NOMO-1 treated with DMSO at 0.1 percent for 48 hours (cell line): ENCODE data around the gene WNT1.
A peak's percentile ranks its signal among the peaks of the same experiment; 100 is the strongest.

Experiments used
- DNase-seq: peaks from one replicate; lab custom pipeline; 2025; ENCODE audit not compliant: unreplicated experiment; lab: John Stamatoyannopoulos, UW

WNT1 gene

DNA sequence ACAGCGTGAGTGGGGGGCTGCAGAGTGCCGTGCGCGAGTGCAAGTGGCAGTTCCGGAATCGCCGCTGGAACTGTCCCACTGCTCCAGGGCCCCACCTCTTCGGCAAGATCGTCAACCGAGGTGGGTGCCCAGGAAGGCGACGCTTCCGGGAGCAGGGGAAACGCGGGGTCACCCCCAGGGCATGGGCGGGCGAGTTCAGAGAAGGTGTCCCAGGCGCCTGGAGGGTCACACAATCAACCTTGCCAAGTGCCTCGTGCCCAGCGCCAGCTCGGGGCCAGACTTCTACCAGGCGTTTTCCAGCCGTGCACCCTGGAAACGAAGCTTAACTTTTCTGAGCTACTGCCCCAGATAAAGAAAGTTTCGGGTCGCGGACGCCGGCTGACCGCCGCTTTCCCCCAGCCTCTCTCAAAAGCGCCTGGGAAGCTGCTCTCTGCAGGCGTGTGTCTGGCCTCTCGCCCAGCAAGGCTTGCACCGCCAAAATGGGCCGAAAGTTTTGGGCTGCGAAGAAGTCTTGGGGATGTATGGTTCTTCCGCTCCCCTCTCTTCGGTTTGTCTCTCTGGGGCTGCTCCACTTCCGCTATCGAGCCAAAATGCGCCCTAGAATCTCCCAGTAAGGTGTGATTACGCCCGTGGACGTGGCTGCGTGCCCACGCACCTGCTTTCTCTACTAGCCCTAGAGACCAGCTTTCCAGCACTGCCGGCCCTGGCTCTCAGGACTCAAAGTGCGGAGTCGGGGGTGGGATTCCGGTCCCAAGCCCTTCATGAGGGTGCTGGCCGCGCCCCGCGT lies 1.7 kb downstream of the WNT1 start:
- peak; percentile 11 for DNase-seq

- DNase-seq: no peak
Measured at GRCh38 chr12:48980389-48980952, 2.3 kb downstream of the WNT1 start.

- DNase-seq: peak; percentile 6
Measured at GRCh38 chr12:48980953-48981756, 3.0 kb downstream of the WNT1 start.

DNA sequence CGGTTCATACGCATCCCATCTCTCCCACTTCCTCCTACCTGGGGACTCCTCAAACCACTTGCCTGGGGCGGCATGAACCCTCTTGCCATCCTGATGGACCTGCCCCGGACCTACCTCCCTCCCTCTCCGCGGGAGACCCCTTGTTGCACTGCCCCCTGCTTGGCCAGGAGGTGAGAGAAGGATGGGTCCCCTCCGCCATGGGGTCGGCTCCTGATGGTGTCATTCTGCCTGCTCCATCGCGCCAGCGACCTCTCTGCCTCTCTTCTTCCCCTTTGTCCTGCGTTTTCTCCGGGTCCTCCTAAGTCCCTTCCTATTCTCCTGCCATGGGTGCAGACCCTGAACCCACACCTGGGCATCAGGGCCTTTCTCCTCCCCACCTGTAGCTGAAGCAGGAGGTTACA lies 3.6 kb downstream of the WNT1 start:
- DNase-seq: no peak

GRCh38 chr12:48982397-48983080 lies 4.4 kb downstream of the WNT1 start:
- DNase-seq: no peak

- DNase-seq: no peak
Measured at GRCh38 chr12:48985475-48985897, 7.4 kb downstream of the WNT1 start.

- no peak for DNase-seq
Measured at GRCh38 chr12:48985901-48986300, 7.8 kb downstream of the WNT1 start.

- no peak for DNase-seq
Measured at GRCh38 chr12:48986720-48987291, 8.7 kb downstream of the WNT1 start.

- DNase-seq: peak; percentile 39
Measured at GRCh38 chr12:48988030-48988649, 10.0 kb downstream of the WNT1 start.

DNA sequence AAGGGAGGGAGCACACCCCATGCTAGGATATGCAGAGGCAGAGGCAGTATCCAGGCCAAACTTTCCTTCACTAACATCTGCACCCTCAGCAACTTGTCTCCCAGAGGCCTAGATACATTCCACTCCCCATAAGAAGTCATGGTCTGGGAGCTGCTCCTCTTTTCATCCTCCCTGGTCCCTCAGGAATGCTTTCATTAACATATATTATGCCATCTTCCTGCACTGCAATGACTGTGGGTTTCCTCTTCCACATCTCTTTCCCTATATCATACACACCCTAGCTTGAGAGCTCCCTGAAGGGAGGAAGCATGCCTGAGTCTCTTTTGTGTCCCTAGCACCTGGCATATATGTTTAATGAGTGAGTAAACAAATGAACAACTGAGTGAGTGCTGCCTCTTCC lies 12.4 kb downstream of the WNT1 start:
- DNase-seq: no peak

DNA sequence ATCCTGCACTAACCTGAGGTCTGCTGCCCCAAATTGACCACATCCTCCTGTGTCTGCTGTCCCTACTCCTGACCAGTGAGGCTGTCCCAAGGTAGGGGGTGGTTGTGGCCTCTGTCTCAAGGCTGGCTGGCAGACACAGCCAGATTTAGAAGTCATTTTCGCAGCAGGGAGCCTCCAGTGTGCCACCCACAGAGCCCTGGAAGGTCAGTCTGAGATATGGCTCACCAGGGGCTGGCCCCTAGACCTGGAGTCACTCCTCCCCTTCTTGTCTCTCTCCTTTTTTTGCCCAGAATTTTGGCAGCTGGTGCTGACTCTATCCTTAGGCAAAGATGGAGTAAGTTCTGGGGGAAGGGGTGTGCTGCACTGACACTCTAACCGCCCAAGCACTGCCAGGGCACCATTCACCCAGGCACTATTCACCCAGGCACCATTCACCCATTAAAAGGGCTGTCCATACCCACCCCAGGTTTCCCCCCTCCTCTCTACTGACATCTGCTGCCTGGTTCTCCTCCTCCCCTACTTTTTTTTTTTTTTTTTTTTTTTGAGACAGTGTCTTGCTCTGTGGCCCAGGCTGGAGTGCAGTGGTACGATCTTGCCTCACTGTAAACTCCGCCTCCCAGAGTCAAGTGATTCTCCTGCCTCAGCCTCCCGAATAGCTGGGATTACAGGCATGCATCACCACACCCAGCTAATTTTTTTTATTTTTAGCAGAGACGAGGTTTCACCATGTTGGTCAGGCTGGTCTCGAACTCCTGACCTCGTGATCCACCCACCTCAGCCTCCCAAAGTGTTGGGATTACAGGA lies 13.3 kb downstream of the WNT1 start:
- no peak for DNase-seq

DNA sequence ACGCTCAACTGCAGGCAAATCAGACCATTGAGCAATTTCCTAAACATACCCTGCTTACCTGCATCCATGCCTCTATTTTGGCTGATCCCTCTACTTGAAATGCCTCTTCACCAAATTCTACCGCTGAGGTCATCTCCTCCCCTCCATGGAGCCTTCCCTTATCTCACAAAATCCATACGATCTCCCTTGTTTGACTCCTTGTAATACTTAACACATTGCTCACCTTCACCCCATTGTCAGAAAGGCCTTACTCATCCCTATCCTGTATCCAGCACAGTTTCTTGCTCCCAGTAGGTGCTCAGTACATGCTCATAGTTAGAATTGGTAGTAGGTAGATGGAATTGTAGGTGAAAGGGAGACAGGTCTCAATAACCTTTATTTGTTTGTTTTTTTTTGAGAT lies 15.7 kb downstream of the WNT1 start:
- no peak for DNase-seq

GRCh38 chr12:48994224-48995085 lies 16.3 kb downstream of the WNT1 start:
- DNase-seq: no peak

DNA sequence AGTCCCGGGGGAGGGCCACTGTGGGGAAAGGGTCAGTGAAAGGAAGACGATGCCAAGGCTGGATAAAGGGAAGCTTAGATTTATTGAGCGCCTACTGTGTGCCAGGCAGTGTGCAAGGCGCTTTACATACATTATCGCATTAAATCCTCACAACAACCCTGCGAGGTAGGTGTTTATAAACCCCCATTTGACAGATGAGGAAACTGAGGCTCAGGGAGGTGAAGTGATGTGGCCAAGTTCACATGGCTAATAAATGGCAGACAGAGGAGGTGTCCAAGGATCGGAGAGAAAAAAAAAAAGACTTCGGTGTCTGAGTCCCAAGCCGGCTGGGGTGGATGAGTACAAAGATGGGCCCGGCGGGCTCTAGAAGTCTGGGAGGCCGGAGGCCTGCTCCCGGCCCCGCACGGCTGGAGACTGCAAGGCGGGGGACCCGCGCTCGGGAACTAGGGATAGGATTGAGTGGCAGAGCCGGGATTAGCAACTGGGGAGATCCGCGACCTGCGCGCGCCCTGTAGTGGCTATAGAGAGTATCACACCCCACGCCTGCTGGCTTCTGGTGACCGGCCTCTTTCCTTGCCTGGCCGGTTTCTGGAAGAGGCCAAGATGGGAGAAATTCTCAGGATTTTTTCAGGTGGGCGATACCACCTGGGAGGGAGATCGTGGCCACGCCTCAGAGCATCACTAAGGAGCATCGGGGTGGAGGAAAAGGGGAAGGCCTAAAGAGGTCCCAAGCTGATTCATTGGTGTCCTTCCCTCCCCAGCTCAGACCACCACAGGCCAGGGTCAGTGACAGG lies 17.2 kb downstream of the WNT1 start:
- DNase-seq: peak; percentile 37

DNA sequence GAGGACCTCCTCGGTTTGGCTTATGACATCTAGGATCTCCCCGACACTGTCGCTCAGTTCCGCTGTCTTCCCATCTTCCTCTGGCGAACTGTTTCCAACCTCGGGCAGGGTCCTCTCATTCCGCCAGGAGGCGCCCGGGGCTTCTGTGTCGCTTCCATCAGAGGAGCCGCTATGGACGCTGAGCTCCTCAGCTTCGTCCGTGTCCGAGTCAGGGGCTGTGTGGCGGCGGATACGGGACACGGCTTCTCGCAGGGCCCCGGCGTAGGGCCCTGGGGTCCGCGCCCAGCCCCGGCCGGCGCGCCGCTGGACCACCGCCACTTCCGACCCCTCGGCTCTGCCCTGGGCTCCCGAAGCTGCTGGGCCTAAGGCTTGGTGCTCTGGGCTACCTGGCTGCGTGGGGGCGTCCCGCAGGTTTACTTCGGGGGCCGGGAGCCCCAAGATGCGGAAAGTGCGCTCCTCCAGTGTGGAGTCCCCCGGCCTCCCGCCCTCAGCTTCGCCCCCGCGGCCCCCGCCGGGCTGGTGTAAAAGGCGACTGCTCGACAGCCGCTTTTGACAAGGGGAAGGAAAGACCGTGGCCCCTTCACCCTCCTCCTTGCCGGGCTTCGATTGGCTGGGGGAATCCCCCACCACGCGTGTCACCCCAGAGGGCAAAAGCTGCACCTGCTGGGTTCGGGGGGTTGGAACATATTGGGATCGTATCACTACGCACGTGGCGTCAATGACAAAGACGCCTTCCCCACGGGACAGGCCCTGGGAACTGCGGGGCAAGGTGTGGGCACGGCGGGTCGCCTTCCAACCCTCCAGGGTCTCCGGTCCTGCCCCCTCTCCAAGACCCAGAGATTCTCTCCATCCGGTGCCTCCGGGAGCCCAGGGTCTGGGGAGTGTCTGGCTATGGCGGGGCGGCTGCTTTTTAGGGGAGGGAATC lies 18.9 kb downstream of the WNT1 start:
- peak; percentile 61 for DNase-seq

DNA sequence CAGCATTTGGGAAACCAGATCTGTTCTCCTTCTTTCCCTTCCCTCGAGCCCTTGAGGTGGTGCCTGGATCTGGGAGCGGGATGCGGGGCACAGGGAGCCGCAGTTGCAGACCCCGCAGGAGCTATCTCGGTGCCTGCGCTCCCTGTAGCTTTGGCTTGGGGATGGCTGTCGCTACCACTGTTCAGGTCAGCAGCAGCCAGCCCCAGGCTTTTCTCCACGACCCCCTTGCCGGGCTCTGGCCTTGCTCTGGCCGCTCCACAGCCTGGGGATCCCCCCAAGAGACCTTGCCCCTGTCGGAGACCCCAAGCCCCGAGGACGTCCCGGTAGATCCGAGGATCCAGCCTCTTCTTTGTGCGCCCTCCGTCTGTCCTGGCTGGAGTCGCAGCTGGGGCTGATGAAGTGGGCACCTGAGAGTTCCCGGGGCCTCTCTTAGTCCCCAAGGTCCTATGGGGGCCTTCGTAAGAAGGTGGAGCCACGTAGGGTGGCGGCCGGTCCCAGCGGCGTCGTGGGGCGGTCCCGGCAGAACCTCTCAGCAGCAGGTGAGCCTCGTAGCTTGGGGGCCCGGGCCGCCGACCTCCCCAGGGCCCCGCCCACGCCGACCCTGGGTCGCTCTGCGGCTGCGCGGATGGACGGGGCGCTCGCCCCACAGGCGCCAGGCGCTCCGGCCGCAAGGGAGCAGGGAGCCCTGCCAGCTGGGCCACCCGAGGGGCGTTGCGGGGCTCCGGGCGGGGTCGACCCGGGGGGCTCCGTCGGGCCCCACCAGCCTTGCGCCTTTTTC lies 19.8 kb downstream of the WNT1 start:
- no peak for DNase-seq
